WERI-Rb-1 (cell line): ENCODE data around the gene CDC25B.

Source experiments
- DNase-seq: peaks from one replicate; pipeline ENCODE4 v3.0.0-alpha.2; 2020
- H3K27ac ChIP-seq: fragments of 250-450 bp; sonication (Bioruptor Pico); 2 replicates; pipeline ENCODE4 v1.5.1; 2020; ENCODE audit warnings: mild to moderate bottlenecking, moderate library complexity
- H3K27me3 ChIP-seq: fragments of 250-450 bp; sonication (Bioruptor Pico); 2 replicates; pipeline ENCODE4 v1.5.1; 2021; ENCODE audit warnings: mild to moderate bottlenecking, low read depth, moderate library complexity; ENCODE audit not compliant: insufficient read depth, severe bottlenecking
- H3K36me3 ChIP-seq: fragments of 250-450 bp; sonication (Bioruptor Pico); 2 replicates; pipeline ENCODE4 v1.5.1; 2020; ENCODE audit warnings: mild to moderate bottlenecking, moderate library complexity
- H3K4me3 ChIP-seq: 2 replicates; pipeline ENCODE4 v1.5.1; 2011; ENCODE audit warnings: low read depth, mild to moderate bottlenecking, control low read depth, low read length
- H3K9me3 ChIP-seq: fragments of 250-450 bp; sonication (Bioruptor Pico); 2 replicates; pipeline ENCODE4 v1.5.1; 2021; ENCODE audit warnings: mild to moderate bottlenecking, moderate library complexity; ENCODE audit not compliant: severe bottlenecking
- CTCF ChIP-seq: IDR thresholded peaks from 2 replicates; pipeline ENCODE4 v1.5.1; 2011; ENCODE audit warnings: low read depth, mild to moderate bottlenecking, control low read depth, inconsistent platforms, low read length

Gene CDC25B

DNA sequence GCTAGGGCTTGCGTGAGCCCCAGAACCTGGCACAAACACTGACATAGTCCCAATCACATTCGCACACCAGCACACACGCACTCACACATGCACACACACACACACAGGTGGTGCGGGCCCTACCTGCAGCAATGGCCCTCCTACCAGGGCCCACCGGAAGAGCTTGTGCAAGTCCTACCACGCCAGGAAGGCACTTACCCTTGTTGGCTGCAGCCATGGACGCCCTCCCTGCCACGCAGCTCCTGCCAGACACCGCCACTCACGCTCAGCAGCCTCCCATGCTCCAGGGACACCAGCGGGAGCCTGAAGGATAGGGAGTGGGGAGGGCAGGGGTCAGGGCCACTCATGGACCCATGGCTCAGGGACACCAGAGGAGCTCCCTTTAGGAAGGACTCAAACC is 36.2 kb upstream of the CDC25B start:
- no peaks in the 10 kb centered on the region for H3K27me3 ChIP-seq
- H3K4me3 ChIP-seq: no peak overlapping the region
- TF ChIP-seq CTCF: no peak
- no peak overlapping the region for H3K27ac ChIP-seq
- no peaks in the 10 kb centered on the region for H3K9me3 ChIP-seq
- no peak for DNase-seq
- H3K36me3 ChIP-seq: peaks cover 24% of the 10 kb centered on the region

- TF ChIP-seq CTCF: no peak
- no peak overlapping the region for H3K4me3 ChIP-seq
- H3K27me3 ChIP-seq: no peaks in the 10 kb centered on the region
- H3K27ac ChIP-seq: no peak overlapping the region
- H3K9me3 ChIP-seq: no peaks in the 10 kb centered on the region
- DNase-seq: no peak
- H3K36me3 ChIP-seq: peaks cover 24% of the 10 kb centered on the region
Observed at GRCh38 chr20:3760655-3761348, 35.3 kb upstream of the CDC25B start.

GRCh38 chr20:3763671-3764601 is 32.2 kb upstream of the CDC25B start:
- no peaks in the 10 kb centered on the region for H3K27me3 ChIP-seq
- H3K27ac ChIP-seq: no peak overlapping the region
- no peak for TF ChIP-seq CTCF
- H3K9me3 ChIP-seq: no peaks in the 10 kb centered on the region
- no peak overlapping the region for H3K4me3 ChIP-seq
- no peak for DNase-seq
- peaks cover 8% of the 10 kb centered on the region for H3K36me3 ChIP-seq

GRCh38 chr20:3764659-3765058 is 31.5 kb upstream of the CDC25B start:
- no peaks in the 10 kb centered on the region for H3K27me3 ChIP-seq
- DNase-seq: no peak
- no peaks in the 10 kb centered on the region for H3K9me3 ChIP-seq
- peaks cover 4% of the 10 kb centered on the region for H3K36me3 ChIP-seq
- no peak overlapping the region for H3K27ac ChIP-seq
- H3K4me3 ChIP-seq: no peak overlapping the region
- no peak for TF ChIP-seq CTCF

DNA sequence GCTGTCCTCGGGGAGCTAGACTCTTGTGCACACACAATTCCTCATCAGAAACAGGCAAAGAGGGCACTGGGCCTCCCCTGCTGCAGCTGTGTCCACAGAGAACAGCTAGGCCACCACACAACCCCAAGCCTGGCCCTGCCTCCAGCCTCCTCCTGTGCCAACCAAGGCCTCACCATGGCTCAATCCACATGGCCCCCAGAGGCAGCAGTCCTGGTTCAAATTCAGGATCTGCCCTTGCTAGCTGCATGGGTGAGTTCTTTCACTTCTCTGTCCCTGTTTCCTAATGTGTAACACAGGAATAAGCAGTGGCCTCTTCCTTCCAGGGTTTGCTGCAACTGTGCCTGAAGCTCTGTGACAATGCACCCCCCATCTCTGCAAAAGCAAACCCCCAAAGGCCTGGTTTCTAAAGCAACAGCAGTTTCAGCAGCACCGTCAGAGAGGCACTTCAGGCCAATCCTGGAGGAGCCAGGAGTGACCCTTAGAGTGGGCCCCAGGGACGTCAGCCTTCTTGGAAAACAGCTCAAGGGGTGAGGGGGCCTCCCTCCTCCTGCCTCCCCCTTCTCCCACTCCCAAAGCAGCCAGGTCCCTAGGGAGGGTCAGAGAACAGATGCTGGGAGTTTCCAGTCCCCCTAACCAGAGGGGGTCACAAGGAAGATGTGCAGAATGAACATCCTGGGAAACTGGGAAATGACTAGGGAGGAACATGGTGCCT is 30.8 kb upstream of the CDC25B start:
- Histone ChIP-seq H3K9me3 (no peaks in the 10 kb centered on the region), H3K27me3 (no peaks in the 10 kb centered on the region), H3K4me3 (no peak overlapping the region), H3K36me3 (peaks cover 3% of the 10 kb centered on the region), H3K27ac (no peak overlapping the region)
- no peak for DNase-seq
- no peak for TF ChIP-seq CTCF
